ENCODE measurements around the gene SAXO1. TPM values are rescaled to one million over a fixed set of nuclear protein-coding genes. Genes with fewer than 3 reads are reported as not detected.

SAXO1 gene
- total RNA-seq, 1 donor from 2014 or later: not detected

GRCh38 chr9:18896004-18896403 is 137.0 kb downstream of the SAXO1 start:
- H3K27me3 Mint-ChIP-seq (ENCODE audit: low read depth, unreplicated experiment): no peaks in the 10 kb centered on the region

GRCh38 chr9:18893491-18893890 is 139.5 kb downstream of the SAXO1 start:
- H3K9ac ChIP-seq (ENCODE audit: low read length): no peak overlapping the region
- H3K4me3 ChIP-seq (ENCODE audit: insufficient read depth, low read depth, low read length): no peak overlapping the region
- Mint-ChIP-seq H3K4me1 (ENCODE audit: low read depth, unreplicated experiment) (peaks cover 2% of the 10 kb centered on the region), H3K27me3 (ENCODE audit: low read depth, unreplicated experiment) (no peaks in the 10 kb centered on the region), H3K9me3 (ENCODE audit: unreplicated experiment) (peaks cover 2% of the 10 kb centered on the region), H3K36me3 (ENCODE audit: low read depth, unreplicated experiment) (peaks cover 8% of the 10 kb centered on the region), H3K4me3 (ENCODE audit: unreplicated experiment) (no peak overlapping the region), H3K27ac (ENCODE audit: unreplicated experiment) (no peak overlapping the region)
- no peaks in the 10 kb centered on the region for H3K27me3 ChIP-seq (ENCODE audit: insufficient read depth, low read length)
- H3K9me3 ChIP-seq (ENCODE audit: insufficient read depth, low read depth, low read length): peaks cover 16% of the 10 kb centered on the region
- no peak overlapping the region for H3K4me2 ChIP-seq (ENCODE audit: low read length)
- H3K36me3 ChIP-seq (ENCODE audit: insufficient read depth, low read length): peaks cover 69% of the 10 kb centered on the region
- peak; percentile 71 for FAIRE-seq
- no peaks in the 10 kb centered on the region for H3K79me2 ChIP-seq (ENCODE audit: insufficient read depth, low read length)
- no peak overlapping the region for H2AFZ ChIP-seq (ENCODE audit: low read depth, low read length)
- H3K4me1 ChIP-seq (ENCODE audit: insufficient read depth, low read length): peaks cover 16% of the 10 kb centered on the region
- peaks cover 4% of the 10 kb centered on the region for H4K20me1 ChIP-seq (ENCODE audit: insufficient read depth, low read length)
- H3K27ac ChIP-seq (ENCODE audit: low read depth, low read length): no peak overlapping the region
- peak; percentile 28 for DNase-seq (ENCODE audit: low read depth)
- TF ChIP-seq EZH2 (IDR thresholded peaks at IDR 0.05; ENCODE audit: insufficient read depth, low read length) (no peak), CTCF (IDR thresholded peaks at IDR 0.05; ENCODE audit: insufficient read depth, low read depth, low read length) (no peak)

More at GRCh38 chr9:18896004-18896403, 137.0 kb downstream of the SAXO1 start:
- Histone ChIP-seq H3K36me3 (ENCODE audit: insufficient read depth, low read length) (peaks cover 55% of the 10 kb centered on the region), H3K27ac (ENCODE audit: low read depth, low read length) (no peak overlapping the region), H3K4me3 (ENCODE audit: insufficient read depth, low read depth, low read length) (no peak overlapping the region), H3K79me2 (ENCODE audit: insufficient read depth, low read length) (no peaks in the 10 kb centered on the region), H2AFZ (ENCODE audit: low read depth, low read length) (no peak overlapping the region), H3K4me1 (ENCODE audit: insufficient read depth, low read length) (peaks cover 10% of the 10 kb centered on the region), H3K4me2 (ENCODE audit: low read length) (no peak overlapping the region), H4K20me1 (ENCODE audit: insufficient read depth, low read length) (peaks cover 4% of the 10 kb centered on the region), H3K9me3 (ENCODE audit: insufficient read depth, low read depth, low read length) (peaks cover 16% of the 10 kb centered on the region), H3K9ac (ENCODE audit: low read length) (no peak overlapping the region), H3K27me3 (ENCODE audit: insufficient read depth, low read length) (no peaks in the 10 kb centered on the region)
- Mint-ChIP-seq H3K4me3 (ENCODE audit: unreplicated experiment) (no peak overlapping the region), H3K36me3 (ENCODE audit: low read depth, unreplicated experiment) (peaks cover 8% of the 10 kb centered on the region), H3K4me1 (ENCODE audit: low read depth, unreplicated experiment) (peaks cover 2% of the 10 kb centered on the region), H3K27ac (ENCODE audit: unreplicated experiment) (no peak overlapping the region), H3K9me3 (ENCODE audit: unreplicated experiment) (peaks cover 2% of the 10 kb centered on the region)
- DNase-seq (ENCODE audit: low read depth) (no peak), FAIRE-seq (no peak)
- TF ChIP-seq CTCF (IDR thresholded peaks at IDR 0.05; ENCODE audit: insufficient read depth, low read depth, low read length) (no peak), EZH2 (IDR thresholded peaks at IDR 0.05; ENCODE audit: insufficient read depth, low read length) (no peak)

GRCh38 chr9:18893046-18893445 is 140.0 kb downstream of the SAXO1 start:
- H3K9ac ChIP-seq (ENCODE audit: low read length): no peak overlapping the region
- H3K27me3 Mint-ChIP-seq (ENCODE audit: low read depth, unreplicated experiment): no peaks in the 10 kb centered on the region
- no peak overlapping the region for H3K4me2 ChIP-seq (ENCODE audit: low read length)
- peaks cover 4% of the 10 kb centered on the region for H4K20me1 ChIP-seq (ENCODE audit: insufficient read depth, low read length)
- TF ChIP-seq CTCF (IDR thresholded peaks at IDR 0.05; ENCODE audit: insufficient read depth, low read depth, low read length) (no peak), EZH2 (IDR thresholded peaks at IDR 0.05; ENCODE audit: insufficient read depth, low read length) (no peak)
- H3K9me3 Mint-ChIP-seq (ENCODE audit: unreplicated experiment): peaks cover 2% of the 10 kb centered on the region
- no peak overlapping the region for H3K4me3 ChIP-seq (ENCODE audit: insufficient read depth, low read depth, low read length)
- peaks cover 69% of the 10 kb centered on the region for H3K36me3 ChIP-seq (ENCODE audit: insufficient read depth, low read length)
- H3K4me1 ChIP-seq (ENCODE audit: insufficient read depth, low read length): peaks cover 16% of the 10 kb centered on the region
- no peak overlapping the region for H3K4me3 Mint-ChIP-seq (ENCODE audit: unreplicated experiment)
- no peak for FAIRE-seq
- peaks cover 16% of the 10 kb centered on the region for H3K9me3 ChIP-seq (ENCODE audit: insufficient read depth, low read depth, low read length)
- no peaks in the 10 kb centered on the region for H3K27me3 ChIP-seq (ENCODE audit: insufficient read depth, low read length)
- no peak overlapping the region for H3K27ac Mint-ChIP-seq (ENCODE audit: unreplicated experiment)
- no peak overlapping the region for H3K27ac ChIP-seq (ENCODE audit: low read depth, low read length)
- H3K4me1 Mint-ChIP-seq (ENCODE audit: low read depth, unreplicated experiment): peaks cover 2% of the 10 kb centered on the region
- no peak overlapping the region for H2AFZ ChIP-seq (ENCODE audit: low read depth, low read length)
- H3K79me2 ChIP-seq (ENCODE audit: insufficient read depth, low read length): no peaks in the 10 kb centered on the region
- H3K36me3 Mint-ChIP-seq (ENCODE audit: low read depth, unreplicated experiment): peaks cover 8% of the 10 kb centered on the region
- DNase-seq (ENCODE audit: low read depth): no peak
